Measurements from ENCODE around the gene TBCD. TPM values are rescaled to one million over a fixed set of nuclear protein-coding genes. Genes with fewer than 3 reads are reported as not detected.

The TBCD gene
- polyA plus RNA-seq, 1 experiment = 38.6 TPM

GRCh38 chr17:82835766-82836512, 84.1 kb downstream of the TBCD start:
- POLR2A ChIA-PET = no interaction called here
- no peak for TF ChIP-seq CTCF (IDR thresholded peaks at IDR 0.05; ENCODE audit: insufficient read depth, low read depth, low read length)
- Histone ChIP-seq H3K36me3 (ENCODE audit: control insufficient read depth, insufficient read depth, low read length) (peaks cover 5% of the 10 kb centered on the region), H3K27me3 (ENCODE audit: control insufficient read depth, insufficient read depth, low read length) (no peaks in the 10 kb centered on the region), H3K4me3 (ENCODE audit: low read depth, low read length) (no peak overlapping the region)
- CTCF ChIA-PET = interaction anchor here (0.6 to 1.4 kb wide), 5 partner anchors 9 to 64 kb away, joined by 3 to 5 read pairs (median 4); no protein-coding TSS in a partner anchor
- no peak for DNase-seq (ENCODE audit: low read depth)

GRCh38 chr17:82836823-82837357, 85.0 kb downstream of the TBCD start:
- no peak for DNase-seq (ENCODE audit: low read depth)
- CTCF ChIA-PET = interaction anchor here (0.6 to 1.4 kb wide), 3 partner anchors 11 to 78 kb away, joined by 3 to 4 read pairs (median 3); no protein-coding TSS in a partner anchor
- no peaks in the 10 kb centered on the region for H3K27me3 ChIP-seq (ENCODE audit: control insufficient read depth, insufficient read depth, low read length)
- POLR2A ChIA-PET = no interaction called here
- 0 out of 2 replicates have a peak, but pooled peaks have one; percentile 6 for TF ChIP-seq CTCF (IDR thresholded peaks at IDR 0.05; ENCODE audit: insufficient read depth, low read depth, low read length)
- peaks cover 2% of the 10 kb centered on the region; the same call in 1 of the 2 replicates for H3K36me3 ChIP-seq (ENCODE audit: control insufficient read depth, insufficient read depth, low read length)
- H3K4me3 ChIP-seq (ENCODE audit: low read depth, low read length) = no peak overlapping the region

- CTCF ChIA-PET = interaction anchor here (1.4 kb wide), 2 partner anchors 12 to 56 kb away, joined by 3 to 4 read pairs; no protein-coding TSS in a partner anchor
- no peak for TF ChIP-seq CTCF (IDR thresholded peaks at IDR 0.05; ENCODE audit: insufficient read depth, low read depth, low read length)
These were observed 85.9 kb downstream of the TBCD start for GRCh38 chr17:82837586-82838320.

DNA sequence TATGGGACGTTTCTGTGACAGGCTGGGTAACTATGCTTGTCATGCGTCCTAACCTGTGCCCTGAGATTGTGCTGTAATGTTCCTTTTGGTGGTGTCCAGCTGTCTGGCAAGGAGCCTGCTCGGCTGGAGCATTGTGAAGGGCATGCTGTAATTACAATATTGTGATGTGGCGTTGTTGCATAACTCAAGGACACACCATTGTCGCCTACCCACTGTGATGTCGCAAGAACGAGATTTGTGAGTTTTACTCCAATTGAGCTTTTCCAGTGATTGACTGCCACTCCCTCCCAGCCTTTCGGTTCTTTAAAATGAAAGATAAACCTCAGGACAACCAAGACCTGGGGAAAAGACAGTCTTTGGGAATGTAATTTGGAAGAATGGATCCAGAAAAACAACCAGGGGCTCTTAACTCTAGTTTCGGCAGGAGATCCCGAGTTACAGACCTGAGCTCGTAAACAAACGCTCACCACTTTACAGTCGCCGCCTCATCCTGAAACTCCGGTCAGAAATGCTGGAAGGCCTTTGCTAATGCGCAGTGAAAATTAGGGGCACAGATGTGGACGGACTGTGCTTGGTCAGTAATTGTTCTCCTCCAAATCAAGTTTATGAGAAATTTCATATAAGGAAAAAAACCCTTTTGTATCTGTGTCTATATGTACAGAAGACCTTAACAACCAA, 86.7 kb downstream of the TBCD start:
- POLR2A ChIA-PET = no interaction called here
- TF ChIP-seq CTCF (IDR thresholded peaks at IDR 0.05; ENCODE audit: insufficient read depth, low read depth, low read length) = no peak
- no peak overlapping the region for H3K4me3 ChIP-seq (ENCODE audit: low read depth, low read length)
- no peaks in the 10 kb centered on the region for H3K27me3 ChIP-seq (ENCODE audit: control insufficient read depth, insufficient read depth, low read length)
- H3K36me3 ChIP-seq (ENCODE audit: control insufficient read depth, insufficient read depth, low read length) = peaks cover 1% of the 10 kb centered on the region; the same call in 1 of the 2 replicates
- no peak for DNase-seq (ENCODE audit: low read depth)
- CTCF ChIA-PET = interaction anchor here (0.8 to 1.8 kb wide), 4 partner anchors 12 to 25 kb away, joined by 3 to 4 read pairs (median 3); no protein-coding TSS in a partner anchor

More at GRCh38 chr17:82837586-82838320, 85.9 kb downstream of the TBCD start:
- DNase-seq (ENCODE audit: low read depth) = no peak
- POLR2A ChIA-PET = no interaction called here
- Histone ChIP-seq H3K36me3 (ENCODE audit: control insufficient read depth, insufficient read depth, low read length) (peaks cover 1% of the 10 kb centered on the region; the same call in 1 of the 2 replicates), H3K27me3 (ENCODE audit: control insufficient read depth, insufficient read depth, low read length) (no peaks in the 10 kb centered on the region), H3K4me3 (ENCODE audit: low read depth, low read length) (no peak overlapping the region)
